ENCODE data around the gene BACH2. TPM values are rescaled to one million over a fixed set of nuclear protein-coding genes. Genes with fewer than 3 reads are reported as not detected.
A peak's percentile ranks its signal among the peaks of the same experiment; 100 is the strongest.

Gene BACH2
- total RNA-seq, 2 experiments from 2014 or later = 157 to 170 TPM

DNA sequence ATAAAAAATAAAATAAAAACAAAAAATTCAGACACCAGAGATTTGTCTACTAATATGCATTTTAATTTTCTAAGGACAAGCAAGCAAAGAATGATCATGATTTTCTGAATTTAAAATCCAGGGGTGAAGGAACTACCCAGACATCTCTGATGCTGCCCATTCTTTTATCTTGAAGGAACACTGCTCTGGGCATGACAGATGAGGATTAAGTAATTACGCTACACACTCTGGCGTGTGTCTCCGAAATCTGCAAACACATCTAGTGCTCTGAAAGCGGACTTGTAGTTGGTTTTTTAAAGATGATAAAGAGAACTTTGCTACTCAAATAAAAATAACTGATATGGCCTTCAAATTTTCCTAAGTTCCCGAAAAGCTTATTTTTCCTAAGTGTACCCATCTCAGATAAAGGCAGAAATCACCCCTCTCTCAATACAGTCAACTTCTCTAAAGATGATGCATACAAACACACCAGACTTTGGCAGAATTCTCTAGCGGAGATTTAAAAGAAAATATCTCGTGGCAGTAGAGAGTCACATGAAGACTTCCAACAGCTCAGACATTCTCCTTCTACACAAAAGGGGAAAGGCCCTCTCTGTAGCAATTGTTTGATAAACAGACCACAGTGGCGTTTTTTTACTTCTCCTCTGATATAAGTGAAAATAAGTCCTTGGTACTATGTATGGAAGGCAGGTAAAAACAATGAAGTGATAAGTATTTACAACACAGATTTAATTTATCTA is 133.8 kb downstream of the BACH2 start:
- TF ChIP-seq, protein P1, sequence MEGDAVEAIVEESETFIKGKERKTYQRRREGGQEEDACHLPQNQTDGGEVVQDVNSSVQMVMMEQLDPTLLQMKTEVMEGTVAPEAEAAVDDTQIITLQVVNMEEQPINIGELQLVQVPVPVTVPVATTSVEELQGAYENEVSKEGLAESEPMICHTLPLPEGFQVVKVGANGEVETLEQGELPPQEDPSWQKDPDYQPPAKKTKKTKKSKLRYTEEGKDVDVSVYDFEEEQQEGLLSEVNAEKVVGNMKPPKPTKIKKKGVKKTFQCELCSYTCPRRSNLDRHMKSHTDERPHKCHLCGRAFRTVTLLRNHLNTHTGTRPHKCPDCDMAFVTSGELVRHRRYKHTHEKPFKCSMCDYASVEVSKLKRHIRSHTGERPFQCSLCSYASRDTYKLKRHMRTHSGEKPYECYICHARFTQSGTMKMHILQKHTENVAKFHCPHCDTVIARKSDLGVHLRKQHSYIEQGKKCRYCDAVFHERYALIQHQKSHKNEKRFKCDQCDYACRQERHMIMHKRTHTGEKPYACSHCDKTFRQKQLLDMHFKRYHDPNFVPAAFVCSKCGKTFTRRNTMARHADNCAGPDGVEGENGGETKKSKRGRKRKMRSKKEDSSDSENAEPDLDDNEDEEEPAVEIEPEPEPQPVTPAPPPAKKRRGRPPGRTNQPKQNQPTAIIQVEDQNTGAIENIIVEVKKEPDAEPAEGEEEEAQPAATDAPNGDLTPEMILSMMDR (IDR thresholded peaks at IDR 0.05) = no peak
- ChIA-PET POLR2A (interaction anchor here (0.6 to 0.7 kb wide), 2 partner anchors 36 to 80 kb away, joined by 3 read pairs; no protein-coding TSS in a partner anchor), CTCF (no interaction called here)
- Mint-ChIP-seq H3K27me3 (no peaks in the 10 kb centered on the region), H3K9me3 (no peaks in the 10 kb centered on the region), H3K36me3 (ENCODE audit: low read depth) (peaks cover 10% of the 10 kb centered on the region), H3K4me1 (ENCODE audit: low read depth) (peaks cover 59% of the 10 kb centered on the region), H3K4me3 (peak overlapping the region; percentile 8), H3K27ac (peak overlapping the region; percentile 83)
- intact Hi-C loops (cut with DNase I, micrococcal nuclease) = no loop called here
- DNase-seq (peak in 2 of 14 experiments; percentile 31 to 50), ATAC-seq (ENCODE audit: poor library complexity) (peak; percentile 69)
- Histone ChIP-seq H3K9me3 (ENCODE audit: control insufficient read depth in 1 of 2, insufficient read depth in 1 of 2, low read length in 2 of 2) (no peaks in the 10 kb centered on the region), H3K27me3 (ENCODE audit: control insufficient read depth in 1 of 2, insufficient read depth in 2 of 2, low read length in 2 of 2) (no peaks in the 10 kb centered on the region), H3K36me3 (ENCODE audit: insufficient read depth, low read length) (no peaks in the 10 kb centered on the region), H3K4me1 (ENCODE audit: insufficient read depth, low read length) (peaks cover 7% of the 10 kb centered on the region), H3K4me3 (ENCODE audit: low read length) (no peak overlapping the region), H3K27ac (ENCODE audit: low read depth in 1 of 2, low read length in 2 of 2) (no peak overlapping the region)

DNA sequence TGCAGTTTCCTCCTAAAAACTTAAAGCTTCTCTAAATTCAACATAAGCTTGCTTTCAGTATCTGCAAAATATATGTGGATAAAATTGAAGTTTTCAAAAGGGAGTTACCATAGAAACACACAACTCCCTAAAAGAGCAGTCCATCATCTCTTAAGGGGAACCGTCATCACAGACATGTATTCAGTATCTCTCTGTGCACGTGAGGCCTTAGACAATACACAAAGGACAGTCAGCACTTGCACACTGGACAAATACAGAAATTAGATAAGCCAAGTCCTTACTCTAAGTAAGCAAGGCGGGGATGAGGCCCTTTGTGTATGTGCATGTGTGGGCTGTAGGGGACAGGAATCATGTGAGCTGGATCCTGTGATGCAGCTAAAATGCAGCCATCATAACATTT is 136.6 kb downstream of the BACH2 start:
- intact Hi-C loops (cut with DNase I, micrococcal nuclease) = no loop called here
- DNase-seq (no peak), ATAC-seq (ENCODE audit: poor library complexity) (peak; percentile 25)
- TF ChIP-seq, protein P1 (IDR thresholded peaks at IDR 0.05) = no peak
- H3K27ac Mint-ChIP-seq = peak overlapping the region; percentile 84
- no peaks in the 10 kb centered on the region for H3K27me3 ChIP-seq (ENCODE audit: control insufficient read depth in 1 of 2, insufficient read depth in 2 of 2, low read length in 2 of 2)
- peak overlapping the region in 1 of 2 donors; percentile 9 for H3K27ac ChIP-seq (ENCODE audit: low read depth in 1 of 2, low read length in 2 of 2)
- H3K4me1 ChIP-seq (ENCODE audit: insufficient read depth, low read length) = peaks cover 34% of the 10 kb centered on the region
- H3K9me3 ChIP-seq (ENCODE audit: control insufficient read depth in 1 of 2, insufficient read depth in 1 of 2, low read length in 2 of 2) = no peaks in the 10 kb centered on the region
- H3K36me3 ChIP-seq (ENCODE audit: insufficient read depth, low read length) = no peaks in the 10 kb centered on the region
- no peaks in the 10 kb centered on the region for H3K9me3 Mint-ChIP-seq
- no peak overlapping the region for H3K4me3 ChIP-seq (ENCODE audit: low read length)
- peaks cover 75% of the 10 kb centered on the region for H3K4me1 Mint-ChIP-seq (ENCODE audit: low read depth)
- ChIA-PET CTCF (no interaction called here), POLR2A (interaction anchor here (0.8 to 4.5 kb wide), 8 partner anchors 10 to 136 kb away, joined by 3 to 28 read pairs (median 4); partner anchors contain the start of gene BACH2)
- no peaks in the 10 kb centered on the region for H3K27me3 Mint-ChIP-seq
- peaks cover 5% of the 10 kb centered on the region for H3K36me3 Mint-ChIP-seq (ENCODE audit: low read depth)
- H3K4me3 Mint-ChIP-seq = peak overlapping the region; percentile 27

DNA sequence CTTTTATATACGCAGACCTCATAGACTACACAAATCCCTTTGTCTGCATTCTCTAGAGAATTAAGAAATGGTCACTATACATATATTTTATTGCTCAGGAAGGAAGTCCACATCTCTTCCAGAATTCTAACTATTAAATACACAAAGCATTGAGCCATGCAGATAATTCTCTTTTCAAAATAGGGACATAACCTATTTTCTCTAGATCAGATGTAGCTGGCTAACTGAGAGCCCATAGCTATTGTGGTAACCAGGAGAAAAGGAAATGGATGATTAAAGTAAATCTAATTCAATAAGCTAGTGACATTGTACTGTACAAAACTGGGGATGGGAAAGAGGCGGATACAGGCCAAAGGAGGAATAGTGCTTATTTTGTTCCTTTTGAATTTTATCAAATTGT is 137.2 kb downstream of the BACH2 start:
- CTCF ChIA-PET = interaction anchor here (1.3 kb wide), 1 partner anchor 41 kb away, joined by 3 read pairs; no protein-coding TSS in a partner anchor
- ATAC-seq (ENCODE audit: poor library complexity) = no peak
- no peak overlapping the region for H3K27ac ChIP-seq (ENCODE audit: low read depth in 1 of 2, low read length in 2 of 2)
- Mint-ChIP-seq H3K9me3 (no peaks in the 10 kb centered on the region), H3K4me1 (ENCODE audit: low read depth) (peaks cover 77% of the 10 kb centered on the region), H3K27ac (peak overlapping the region; percentile 84), H3K36me3 (ENCODE audit: low read depth) (peaks cover 5% of the 10 kb centered on the region), H3K4me3 (peak overlapping the region; percentile 27), H3K27me3 (no peaks in the 10 kb centered on the region)
- POLR2A ChIA-PET = interaction anchor here (0.9 to 4.5 kb wide), 6 partner anchors 10 to 137 kb away, joined by 3 to 28 read pairs (median 4); partner anchors contain the start of gene BACH2
- H3K27me3 ChIP-seq (ENCODE audit: control insufficient read depth in 1 of 2, insufficient read depth in 2 of 2, low read length in 2 of 2) = no peaks in the 10 kb centered on the region
- intact Hi-C loops (cut with DNase I, micrococcal nuclease) = loop anchor here in 1 of 2 experiments (5.0 kb wide), 1 partner anchor 33 kb away; no protein-coding TSS in a partner anchor
- DNase-seq = no peak
- H3K4me1 ChIP-seq (ENCODE audit: insufficient read depth, low read length) = peaks cover 39% of the 10 kb centered on the region
- H3K9me3 ChIP-seq (ENCODE audit: control insufficient read depth in 1 of 2, insufficient read depth in 1 of 2, low read length in 2 of 2) = no peaks in the 10 kb centered on the region
- H3K36me3 ChIP-seq (ENCODE audit: insufficient read depth, low read length) = no peaks in the 10 kb centered on the region
- H3K4me3 ChIP-seq (ENCODE audit: low read length) = no peak overlapping the region
- TF ChIP-seq, protein P1 (IDR thresholded peaks at IDR 0.05) = no peak
